ENCODE data around the gene TENM3. TPM values are rescaled to one million over a fixed set of nuclear protein-coding genes. Genes with fewer than 3 reads are reported as not detected.
"Not testable (repeated sequence)": the region's sequence is repeated elsewhere in the genome, so short reads cannot be mapped to it uniquely, and the experiment has no call there.

Gene TENM3
- total RNA-seq, 1 donor from 2014 or later: 11.0 TPM

DNA sequence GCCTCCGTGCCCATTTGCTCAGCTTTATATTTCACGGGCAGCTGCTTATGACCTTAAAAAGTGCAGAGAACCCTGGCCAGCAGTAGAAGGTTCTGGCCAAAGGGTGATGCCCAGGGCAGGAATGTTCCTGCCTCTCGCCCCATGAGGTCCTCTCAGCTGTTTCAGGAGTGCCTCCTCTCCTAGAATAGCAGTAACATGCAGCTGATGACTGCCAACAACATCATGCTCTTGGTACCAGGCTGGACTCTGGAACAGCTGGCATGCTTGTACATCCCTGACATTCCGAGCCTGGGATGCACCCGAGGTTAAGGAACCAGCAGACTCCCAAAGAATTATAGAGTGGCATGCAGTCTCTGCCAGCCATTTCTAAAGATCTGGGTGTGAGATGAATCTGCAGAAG lies 11.7 kb upstream of the TENM3 start:
- intact Hi-C loops (cut with DNase I): no loop called here
- no peaks in the 10 kb centered on the region for H3K9me3 ChIP-seq
- H3K27ac ChIP-seq: no peak overlapping the region
- no peaks in the 10 kb centered on the region for H3K4me1 ChIP-seq
- no peaks in the 10 kb centered on the region for H3K27me3 ChIP-seq
- H3K36me3 ChIP-seq: no peaks in the 10 kb centered on the region
- no peak overlapping the region for H3K4me3 ChIP-seq
- TF ChIP-seq POLR2A (IDR thresholded peaks at IDR 0.05): no peak
- TF ChIP-seq, protein P1, sequence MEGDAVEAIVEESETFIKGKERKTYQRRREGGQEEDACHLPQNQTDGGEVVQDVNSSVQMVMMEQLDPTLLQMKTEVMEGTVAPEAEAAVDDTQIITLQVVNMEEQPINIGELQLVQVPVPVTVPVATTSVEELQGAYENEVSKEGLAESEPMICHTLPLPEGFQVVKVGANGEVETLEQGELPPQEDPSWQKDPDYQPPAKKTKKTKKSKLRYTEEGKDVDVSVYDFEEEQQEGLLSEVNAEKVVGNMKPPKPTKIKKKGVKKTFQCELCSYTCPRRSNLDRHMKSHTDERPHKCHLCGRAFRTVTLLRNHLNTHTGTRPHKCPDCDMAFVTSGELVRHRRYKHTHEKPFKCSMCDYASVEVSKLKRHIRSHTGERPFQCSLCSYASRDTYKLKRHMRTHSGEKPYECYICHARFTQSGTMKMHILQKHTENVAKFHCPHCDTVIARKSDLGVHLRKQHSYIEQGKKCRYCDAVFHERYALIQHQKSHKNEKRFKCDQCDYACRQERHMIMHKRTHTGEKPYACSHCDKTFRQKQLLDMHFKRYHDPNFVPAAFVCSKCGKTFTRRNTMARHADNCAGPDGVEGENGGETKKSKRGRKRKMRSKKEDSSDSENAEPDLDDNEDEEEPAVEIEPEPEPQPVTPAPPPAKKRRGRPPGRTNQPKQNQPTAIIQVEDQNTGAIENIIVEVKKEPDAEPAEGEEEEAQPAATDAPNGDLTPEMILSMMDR (IDR thresholded peaks at IDR 0.05): no peak
- no peak for TF ChIP-seq POLR2AphosphoS5 (IDR thresholded peaks at IDR 0.05; ENCODE audit: insufficient read depth in 1 of 2, low read depth in 1 of 2)
- DNase-seq (ENCODE audit: extremely low spot score in 2 of 2): no peak

DNA sequence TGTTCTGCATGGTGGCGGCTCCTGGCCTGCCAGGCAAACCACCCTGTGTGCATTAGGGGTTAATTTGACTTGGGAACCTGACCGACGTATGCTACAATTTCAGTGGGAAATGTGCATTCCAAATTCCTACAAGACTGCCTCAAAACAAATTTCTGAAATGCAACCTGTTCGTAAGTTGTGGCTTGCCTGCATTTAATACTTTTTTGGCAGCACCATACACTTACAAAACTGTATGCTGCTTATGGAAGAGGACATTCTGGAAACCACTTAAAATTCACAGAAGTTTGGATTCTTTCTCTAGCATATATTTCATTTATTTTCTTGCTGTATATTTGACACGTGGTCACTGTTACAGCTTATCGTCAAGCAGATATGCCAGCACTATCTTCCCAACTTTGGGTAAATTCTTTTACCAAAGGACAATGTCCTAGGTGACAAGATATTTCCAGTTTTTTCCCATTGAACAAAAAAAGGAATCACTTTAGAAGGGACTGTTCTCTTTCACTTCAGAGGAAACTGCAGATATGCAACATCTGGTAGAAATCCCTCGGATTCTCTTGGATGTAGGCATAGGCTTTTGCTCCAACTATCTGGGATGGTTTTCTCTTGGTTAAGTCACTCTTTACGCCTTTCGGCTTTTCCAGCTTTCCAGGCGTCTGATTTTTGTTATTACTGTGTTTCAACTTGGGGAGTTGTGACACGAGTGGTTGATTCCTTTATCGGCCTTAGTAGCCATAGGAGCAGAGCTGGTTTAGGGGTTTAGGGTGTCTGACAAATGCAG lies 9.7 kb upstream of the TENM3 start:
- Histone ChIP-seq H3K4me3 (no peak overlapping the region), H3K9me3 (no peaks in the 10 kb centered on the region), H3K4me1 (no peaks in the 10 kb centered on the region), H3K36me3 (no peaks in the 10 kb centered on the region), H3K27me3 (no peaks in the 10 kb centered on the region), H3K27ac (no peak overlapping the region)
- TF ChIP-seq, protein P1 (IDR thresholded peaks at IDR 0.05): no peak
- TF ChIP-seq POLR2AphosphoS5 (IDR thresholded peaks at IDR 0.05; ENCODE audit: insufficient read depth in 1 of 2, low read depth in 1 of 2) (no peak), POLR2A (IDR thresholded peaks at IDR 0.05) (no peak)
- DNase-seq (ENCODE audit: extremely low spot score in 2 of 2): no peak
- intact Hi-C loops (cut with DNase I): no loop called here

DNA sequence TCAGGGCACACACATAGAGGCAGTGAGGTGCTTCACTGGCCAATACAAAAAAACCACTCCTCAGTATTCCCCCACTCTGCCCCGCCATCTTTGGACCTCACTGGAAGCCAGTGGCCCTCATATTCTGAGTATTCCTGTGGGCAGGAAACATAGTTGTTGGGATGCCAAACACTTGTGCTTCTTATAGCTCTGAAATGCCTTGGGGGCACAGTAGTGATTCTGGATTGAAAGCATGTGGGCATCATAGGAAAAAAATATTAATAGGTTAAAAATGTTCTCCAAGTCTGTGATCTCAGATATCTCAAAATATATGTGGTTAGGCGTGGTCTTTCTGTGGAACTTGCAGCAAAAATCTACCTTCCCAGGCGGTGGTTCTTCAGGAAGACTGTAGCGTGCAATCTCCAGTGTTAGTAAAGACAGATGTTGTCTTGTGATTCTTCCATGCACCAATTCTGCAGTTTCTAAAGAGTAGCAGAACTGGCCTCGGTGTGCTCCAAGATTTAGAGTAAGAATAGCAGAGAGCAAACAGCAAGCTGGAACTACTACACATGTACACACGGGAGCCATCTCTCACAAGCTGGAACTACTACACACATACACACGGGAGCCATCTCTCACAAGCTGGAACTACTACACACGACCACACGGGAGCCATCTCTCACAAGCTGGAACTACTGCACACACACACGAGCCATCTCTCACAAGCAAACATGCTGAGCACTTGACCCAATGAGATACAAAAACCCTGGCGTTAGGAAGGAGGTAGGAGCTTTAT lies 8.0 kb upstream of the TENM3 start:
- no peak for TF ChIP-seq POLR2AphosphoS5 (IDR thresholded peaks at IDR 0.05; ENCODE audit: insufficient read depth in 1 of 2, low read depth in 1 of 2)
- TF ChIP-seq POLR2A (IDR thresholded peaks at IDR 0.05): no peak
- TF ChIP-seq, protein P1 (IDR thresholded peaks at IDR 0.05): no peak

DNA sequence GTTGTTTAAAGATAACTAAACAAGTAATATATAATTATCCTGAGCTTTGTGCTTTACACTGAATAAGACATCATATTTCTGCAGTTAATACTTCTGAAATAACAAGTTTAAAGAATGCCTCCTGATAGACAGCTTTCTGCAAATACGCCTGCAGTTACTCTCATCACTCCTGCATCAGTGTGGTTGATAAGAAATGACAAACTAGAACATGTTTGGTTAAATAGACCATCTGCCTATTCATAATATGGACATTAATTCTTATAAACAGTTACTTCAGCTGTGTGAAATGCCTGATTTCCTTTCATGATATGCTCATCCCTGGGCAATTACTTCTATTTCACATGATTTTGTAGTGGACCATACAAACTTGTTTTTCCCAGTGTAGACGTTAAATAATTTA lies 7.0 kb upstream of the TENM3 start:
- no peak for DNase-seq (ENCODE audit: extremely low spot score in 2 of 2)
- intact Hi-C loops (cut with DNase I): no loop called here

More for the DNA sequence above, 8.0 kb upstream of the TENM3 start:
- intact Hi-C loops (cut with DNase I): no loop called here
- DNase-seq (ENCODE audit: extremely low spot score in 2 of 2): no peak
- Histone ChIP-seq H3K9me3 (no peaks in the 10 kb centered on the region), H3K4me1 (no peaks in the 10 kb centered on the region), H3K36me3 (no peaks in the 10 kb centered on the region), H3K27ac (no peak overlapping the region), H3K4me3 (no peak overlapping the region), H3K27me3 (no peaks in the 10 kb centered on the region)

DNA sequence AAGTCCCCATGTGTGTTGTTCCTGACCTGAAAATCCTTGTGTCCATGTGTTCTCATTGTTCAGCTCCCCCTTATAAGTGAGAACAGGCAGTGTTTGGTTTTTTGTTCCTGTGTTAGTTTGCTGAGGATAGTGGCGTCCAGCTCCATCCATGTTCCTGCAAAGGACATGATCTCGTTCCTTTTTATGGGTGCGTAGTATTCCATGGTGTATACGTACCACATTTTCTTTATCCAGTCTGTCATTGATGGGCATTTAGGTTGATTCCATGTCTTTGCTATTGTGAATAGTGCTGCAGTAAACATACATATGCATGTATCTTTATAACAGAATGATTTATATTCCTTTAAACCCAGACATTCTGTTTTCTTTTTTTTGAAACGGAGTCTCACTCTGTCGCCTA lies 6.2 kb upstream of the TENM3 start:
- intact Hi-C loops (cut with DNase I): not testable (repeated sequence)

More for the DNA sequence above, 7.0 kb upstream of the TENM3 start:
- Histone ChIP-seq H3K4me1 (no peaks in the 10 kb centered on the region), H3K27me3 (no peaks in the 10 kb centered on the region), H3K4me3 (no peak overlapping the region), H3K27ac (no peak overlapping the region), H3K9me3 (no peaks in the 10 kb centered on the region), H3K36me3 (no peaks in the 10 kb centered on the region)
- TF ChIP-seq POLR2AphosphoS5 (IDR thresholded peaks at IDR 0.05; ENCODE audit: insufficient read depth in 1 of 2, low read depth in 1 of 2) (no peak), POLR2A (IDR thresholded peaks at IDR 0.05) (no peak)
- TF ChIP-seq, protein P1 (IDR thresholded peaks at IDR 0.05): no peak

More for the DNA sequence above, 6.2 kb upstream of the TENM3 start:
- not testable (repeated sequence) for H3K9me3 ChIP-seq; H3K27me3 ChIP-seq; H3K36me3 ChIP-seq; H3K4me1 ChIP-seq; H3K4me3 ChIP-seq; H3K27ac ChIP-seq; DNase-seq (ENCODE audit: extremely low spot score in 2 of 2)

Data from vagina (tissue), 2 donors.